Measurements from ENCODE around the gene KCNC3.

Gene KCNC3

DNA sequence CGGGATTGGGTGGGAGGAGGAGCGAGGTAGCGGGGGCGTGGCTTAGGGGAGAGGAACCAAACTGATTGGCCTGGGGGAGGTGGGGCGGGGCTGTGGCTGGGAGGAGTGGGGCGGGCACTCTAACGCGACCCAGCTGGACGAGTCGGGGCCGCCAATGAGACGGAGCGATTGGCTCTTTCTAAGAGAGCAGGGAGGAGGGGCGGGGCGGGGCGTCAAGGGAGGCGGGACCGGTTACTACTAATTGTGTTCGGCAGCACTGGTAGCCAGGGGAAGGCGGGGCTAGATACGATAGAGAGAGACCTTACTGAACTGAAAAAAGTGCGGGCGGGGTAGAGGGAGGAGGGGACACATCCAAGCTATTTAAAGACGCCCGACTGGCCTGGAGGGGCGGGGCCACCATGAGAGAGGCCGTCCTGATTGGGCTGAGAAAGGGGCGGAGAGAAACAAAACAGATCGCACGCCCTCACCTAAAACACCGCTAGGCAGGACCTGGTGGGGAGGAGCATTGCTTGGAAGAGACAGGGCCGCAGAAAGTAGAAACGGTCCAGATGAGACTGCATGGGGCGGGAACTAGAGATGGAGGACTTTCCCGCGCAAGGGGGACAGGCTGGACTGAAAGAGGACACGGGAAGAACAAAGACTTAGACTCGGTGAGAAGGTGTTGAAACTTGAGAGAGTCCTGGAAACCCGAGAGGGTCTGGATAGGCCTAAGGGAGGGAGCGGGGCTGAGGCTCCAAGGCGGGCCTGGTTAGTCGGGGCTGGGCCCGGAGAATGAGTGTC lies at the start of gene KCNC3:
Gene KCNC3 (minus strand): TSS at position 232 of the 780 bp plus-strand sequence. CDS start 295 bp downstream, outside the sequence.
- peak; percentile 100 for DNase-seq

- DNase-seq, result no peak
Observed at GRCh38 chr19:50378863-50379236, 49.7 kb upstream of the KCNC3 start.

- no peak for DNase-seq
Observed at GRCh38 chr19:50378169-50378862, 49.1 kb upstream of the KCNC3 start.

DNA sequence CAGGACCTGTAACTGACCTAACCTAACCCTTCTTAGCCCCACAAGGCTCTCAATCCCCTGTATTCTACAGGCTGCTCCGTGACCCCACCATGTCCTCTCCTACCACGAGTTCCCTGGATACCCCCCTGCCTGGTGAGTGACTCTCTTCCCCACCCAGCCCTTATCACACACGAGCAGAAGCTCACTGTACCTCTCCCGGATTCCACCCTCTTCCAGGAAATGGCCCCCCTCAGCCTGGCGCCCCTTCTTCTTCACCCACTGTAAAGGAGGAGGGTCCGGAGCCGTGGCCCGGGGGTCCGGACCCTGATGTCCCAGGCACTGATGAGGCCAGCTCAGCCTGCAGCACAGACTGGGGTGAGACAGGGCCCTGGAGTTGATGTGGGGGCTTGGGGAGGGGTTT lies 48.3 kb upstream of the KCNC3 start:
- DNase-seq, result no peak

GRCh38 chr19:50377051-50377461 lies 47.9 kb upstream of the KCNC3 start:
- no peak for DNase-seq

DNA sequence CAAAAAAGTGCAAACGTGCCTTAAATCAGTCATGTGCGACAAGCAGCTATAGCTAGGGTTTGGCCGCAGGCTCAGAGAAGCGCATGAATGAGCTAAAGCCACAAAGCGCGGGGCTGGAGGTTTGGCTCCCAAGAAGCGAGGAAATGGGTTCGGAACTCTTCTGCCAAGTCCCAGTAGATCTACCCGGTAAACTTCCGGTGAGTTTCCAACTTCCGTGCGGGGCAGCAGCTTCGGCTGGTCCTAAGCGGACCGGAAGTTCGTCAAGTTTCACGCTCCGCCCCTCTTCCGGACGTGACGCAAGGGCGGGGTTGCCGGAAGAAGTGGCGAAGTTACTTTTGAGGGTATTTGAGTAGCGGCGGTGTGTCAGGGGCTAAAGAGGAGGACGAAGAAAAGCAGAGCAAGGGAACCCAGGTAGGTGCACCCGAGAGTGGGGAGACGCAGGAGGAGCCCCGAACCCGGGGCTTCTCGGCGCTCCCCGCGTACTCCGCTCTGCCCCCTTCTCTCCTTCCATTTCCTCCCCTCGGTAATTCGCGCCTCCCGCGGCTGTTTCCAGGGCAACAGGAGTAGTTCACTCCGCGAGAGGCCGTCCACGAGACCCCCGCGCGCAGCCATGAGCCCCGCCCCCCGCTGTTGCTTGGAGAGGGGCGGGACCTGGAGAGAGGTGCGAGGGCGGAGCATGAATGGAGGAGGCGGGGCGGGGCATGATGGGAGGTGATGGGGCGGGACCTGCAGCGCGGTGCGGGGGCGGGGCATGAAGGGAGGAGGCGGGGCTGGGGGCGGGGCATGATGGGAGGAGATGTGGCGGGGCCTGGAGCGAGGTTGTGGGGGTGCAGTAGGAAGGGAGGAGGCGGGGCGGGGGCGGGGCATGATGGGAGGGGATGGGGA lies 47.2 kb upstream of the KCNC3 start, which contains the start of gene NR1H2:
Gene NR1H2 (plus strand): TSS at position 292 of the 885 bp plus-strand sequence. CDS start 1,149 bp downstream, outside the sequence.
- peak; percentile 98 for DNase-seq

GRCh38 chr19:50371914-50372475 lies 42.8 kb upstream of the KCNC3 start:
- peak; percentile 77 for DNase-seq

GRCh38 chr19:50368649-50369570 lies 39.7 kb upstream of the KCNC3 start:
- DNase-seq, result peak; percentile 89

- DNase-seq, result no peak
Observed at GRCh38 chr19:50365434-50366306, 36.5 kb upstream of the KCNC3 start, which contains the start of gene NAPSA. Gene NAPSA, minus strand, starts transcription at chr19:50365639. Its CDS starts 18 bp downstream, at chr19:50365621.

DNA sequence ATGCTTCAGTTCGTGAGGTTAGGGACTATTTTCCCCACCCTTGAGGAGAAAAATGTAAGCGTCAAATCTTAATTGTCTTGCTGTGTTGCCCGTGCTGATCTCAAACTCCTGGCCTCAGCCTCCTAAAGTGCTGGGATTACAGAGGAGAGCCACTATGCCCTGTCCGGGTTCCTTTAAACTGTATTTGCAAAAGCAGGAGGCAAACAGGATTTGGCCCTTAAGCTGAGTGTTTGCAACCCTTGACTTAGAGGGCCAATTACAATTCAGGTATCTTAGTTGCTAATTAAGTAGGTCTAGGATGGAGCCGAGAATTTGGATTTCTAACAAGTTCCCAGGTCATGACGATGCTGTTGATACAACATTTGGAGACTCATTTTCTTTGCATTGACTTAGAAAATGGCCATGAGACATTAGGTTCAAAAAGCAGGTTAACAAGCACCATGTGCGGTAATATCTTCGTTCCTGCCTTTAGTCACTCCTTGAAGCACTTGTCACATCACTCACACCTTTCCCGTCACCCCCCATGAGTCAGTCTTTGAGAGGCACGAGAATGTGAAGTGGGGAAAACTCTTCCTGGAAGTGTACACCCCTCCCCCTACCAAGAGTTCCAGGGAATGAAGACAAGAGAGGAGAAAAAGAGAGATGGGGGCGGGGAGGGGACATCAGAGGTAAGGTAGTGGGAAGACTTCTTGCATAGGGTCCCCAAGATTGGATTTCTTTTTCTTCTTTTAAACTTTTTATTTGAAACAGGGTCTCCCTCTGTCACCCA lies 33.7 kb upstream of the KCNC3 start:
- no peak for DNase-seq

DNA sequence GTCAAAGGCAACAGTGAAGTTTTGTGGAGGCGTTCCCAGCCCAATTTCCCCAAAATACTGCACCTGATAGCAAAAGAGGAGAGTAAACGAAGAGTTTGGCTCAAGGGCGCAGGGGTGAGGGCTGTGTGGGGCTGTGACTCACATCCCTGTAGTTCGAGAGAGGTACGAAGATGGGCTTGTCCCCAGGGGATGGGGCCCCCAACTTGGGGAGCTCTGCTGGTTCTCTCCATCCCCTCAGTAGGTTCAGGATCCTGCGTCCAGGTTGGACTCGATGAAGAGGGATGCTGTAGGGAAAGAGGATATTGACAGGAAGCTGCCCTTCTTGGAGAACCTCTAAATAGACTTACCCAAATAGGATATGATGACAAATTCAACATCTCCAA lies 32.8 kb upstream of the KCNC3 start:
- no peak for DNase-seq

DNA sequence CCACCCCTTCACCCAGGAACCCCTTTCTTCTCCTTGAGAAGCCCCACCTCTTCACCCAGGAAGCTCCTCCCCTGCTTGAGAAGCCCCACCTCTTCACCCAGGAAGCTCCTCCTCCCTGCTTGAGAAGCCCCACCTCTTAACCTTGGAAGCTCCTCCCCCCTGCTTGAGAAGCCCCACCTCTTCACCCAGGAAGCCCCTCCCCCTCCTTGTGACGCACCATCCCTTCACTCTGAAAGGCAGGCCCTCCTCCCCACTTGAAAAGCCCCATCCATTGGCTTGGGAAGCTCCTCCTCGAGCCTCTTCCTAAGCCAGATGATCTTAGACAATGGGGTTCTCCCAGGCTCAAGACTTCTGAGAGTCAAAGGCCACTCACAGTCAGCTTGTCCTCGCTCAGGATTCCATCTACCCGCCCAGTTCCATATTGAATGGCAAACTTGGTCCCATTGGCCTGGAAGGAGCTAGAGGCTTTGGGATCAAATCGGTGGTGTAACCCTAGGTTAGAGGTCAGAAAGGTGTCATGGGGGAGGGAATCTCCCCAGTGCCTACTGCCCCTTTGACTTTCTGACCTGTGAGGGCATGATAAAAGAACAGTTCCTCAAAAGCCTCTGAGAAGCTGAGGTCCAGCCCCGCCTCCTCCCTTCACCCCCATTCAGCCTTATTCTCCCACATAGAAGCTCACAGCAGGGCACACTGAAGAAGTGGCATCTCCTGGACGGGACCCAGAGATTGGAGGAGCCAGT lies 32.3 kb upstream of the KCNC3 start:
- DNase-seq, result peak; percentile 22

GRCh38 chr19:50359328-50359818 lies 30.2 kb upstream of the KCNC3 start:
- no peak for DNase-seq

GRCh38 chr19:50358483-50359327 lies 29.5 kb upstream of the KCNC3 start:
- DNase-seq, result peak; percentile 70

GRCh38 chr19:50357178-50358100 lies 28.3 kb upstream of the KCNC3 start:
- DNase-seq, result peak; percentile 75

DNA sequence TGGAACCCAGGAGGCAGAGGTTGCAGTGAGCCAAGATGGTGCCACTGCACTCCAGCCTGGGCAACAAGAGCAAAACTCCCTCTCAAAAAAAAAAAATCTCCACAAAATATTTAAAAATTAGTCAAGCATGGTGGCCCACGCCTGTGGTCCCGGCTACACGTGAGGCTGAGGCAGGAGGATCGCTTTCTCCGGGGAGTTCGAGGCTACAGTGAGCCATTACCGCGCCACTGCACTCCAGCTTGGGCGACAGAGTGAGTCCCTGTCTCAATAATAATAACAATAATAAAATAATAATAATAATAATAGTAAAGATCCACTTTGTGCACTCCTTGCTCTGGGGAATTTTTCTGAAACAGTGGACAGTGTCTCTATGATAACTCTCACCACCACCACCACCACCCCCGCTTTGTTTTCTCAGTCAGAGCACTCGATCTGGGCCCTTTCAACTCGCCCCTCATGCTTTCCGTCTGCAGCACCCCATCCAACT lies 27.6 kb upstream of the KCNC3 start:
- DNase-seq, result no peak
